Measurements from ENCODE around the gene PPM1F. TPM values are rescaled to one million over a fixed set of nuclear protein-coding genes. Genes with fewer than 3 reads are reported as not detected.

Gene PPM1F
- total RNA-seq, 1 donor from 2014 or later, result 26.2 TPM

DNA sequence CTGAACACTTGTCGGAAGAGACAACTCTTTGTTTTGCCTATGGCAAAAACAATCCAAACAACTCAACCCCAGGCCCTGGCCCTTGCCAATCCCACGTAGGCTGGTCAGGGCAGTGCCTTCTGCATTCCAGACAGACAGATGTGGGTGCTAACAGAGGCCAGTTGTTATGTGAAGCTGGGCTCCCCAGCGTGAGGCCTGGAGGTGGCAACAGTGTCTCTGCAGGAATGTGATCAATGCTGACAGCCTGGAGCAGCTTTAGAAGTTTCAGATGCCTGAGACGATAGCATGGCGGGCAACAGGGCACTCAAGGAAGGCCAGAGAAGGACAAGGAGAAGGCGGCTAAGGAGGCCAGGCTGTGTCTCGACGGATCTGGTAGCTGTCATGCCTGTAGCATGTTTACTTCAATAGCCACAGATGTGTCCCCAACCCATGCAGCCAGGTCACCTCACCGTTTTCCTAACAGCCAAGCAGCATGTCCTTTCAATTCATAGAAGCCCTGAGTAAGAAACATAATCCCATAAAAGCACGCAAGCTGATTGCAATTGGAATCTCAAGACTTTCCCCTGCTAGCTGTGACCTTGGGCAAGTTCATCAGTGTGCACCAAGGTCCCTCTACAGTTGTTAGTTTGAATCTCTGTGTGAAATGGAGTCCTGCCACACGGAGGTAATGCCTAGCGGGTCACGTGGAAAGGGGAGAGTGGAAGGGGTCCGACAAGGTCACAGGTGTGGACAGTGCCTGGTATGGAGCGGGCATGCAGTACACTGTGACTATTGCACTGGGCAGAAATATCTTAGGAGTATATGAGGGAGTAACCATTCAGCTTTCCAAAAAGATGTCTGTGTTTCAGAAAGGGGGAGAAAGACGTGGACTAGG is 14.2 kb upstream of the PPM1F start:
- Mint-ChIP-seq H3K4me3 (ENCODE audit: unreplicated experiment) (no peak overlapping the region), H3K27ac (ENCODE audit: unreplicated experiment) (no peak overlapping the region), H3K4me1 (ENCODE audit: low read depth) (no peaks in the 10 kb centered on the region), H3K9me3 (ENCODE audit: low read depth) (no peaks in the 10 kb centered on the region), H3K27me3 (ENCODE audit: low read depth) (no peaks in the 10 kb centered on the region), H3K36me3 (ENCODE audit: low read depth) (peaks cover 41% of the 10 kb centered on the region)
- DNase-seq (ENCODE audit: low spot score), result no peak
- TF ChIP-seq, protein P1, sequence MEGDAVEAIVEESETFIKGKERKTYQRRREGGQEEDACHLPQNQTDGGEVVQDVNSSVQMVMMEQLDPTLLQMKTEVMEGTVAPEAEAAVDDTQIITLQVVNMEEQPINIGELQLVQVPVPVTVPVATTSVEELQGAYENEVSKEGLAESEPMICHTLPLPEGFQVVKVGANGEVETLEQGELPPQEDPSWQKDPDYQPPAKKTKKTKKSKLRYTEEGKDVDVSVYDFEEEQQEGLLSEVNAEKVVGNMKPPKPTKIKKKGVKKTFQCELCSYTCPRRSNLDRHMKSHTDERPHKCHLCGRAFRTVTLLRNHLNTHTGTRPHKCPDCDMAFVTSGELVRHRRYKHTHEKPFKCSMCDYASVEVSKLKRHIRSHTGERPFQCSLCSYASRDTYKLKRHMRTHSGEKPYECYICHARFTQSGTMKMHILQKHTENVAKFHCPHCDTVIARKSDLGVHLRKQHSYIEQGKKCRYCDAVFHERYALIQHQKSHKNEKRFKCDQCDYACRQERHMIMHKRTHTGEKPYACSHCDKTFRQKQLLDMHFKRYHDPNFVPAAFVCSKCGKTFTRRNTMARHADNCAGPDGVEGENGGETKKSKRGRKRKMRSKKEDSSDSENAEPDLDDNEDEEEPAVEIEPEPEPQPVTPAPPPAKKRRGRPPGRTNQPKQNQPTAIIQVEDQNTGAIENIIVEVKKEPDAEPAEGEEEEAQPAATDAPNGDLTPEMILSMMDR (IDR thresholded peaks at IDR 0.05), result no peak

DNA sequence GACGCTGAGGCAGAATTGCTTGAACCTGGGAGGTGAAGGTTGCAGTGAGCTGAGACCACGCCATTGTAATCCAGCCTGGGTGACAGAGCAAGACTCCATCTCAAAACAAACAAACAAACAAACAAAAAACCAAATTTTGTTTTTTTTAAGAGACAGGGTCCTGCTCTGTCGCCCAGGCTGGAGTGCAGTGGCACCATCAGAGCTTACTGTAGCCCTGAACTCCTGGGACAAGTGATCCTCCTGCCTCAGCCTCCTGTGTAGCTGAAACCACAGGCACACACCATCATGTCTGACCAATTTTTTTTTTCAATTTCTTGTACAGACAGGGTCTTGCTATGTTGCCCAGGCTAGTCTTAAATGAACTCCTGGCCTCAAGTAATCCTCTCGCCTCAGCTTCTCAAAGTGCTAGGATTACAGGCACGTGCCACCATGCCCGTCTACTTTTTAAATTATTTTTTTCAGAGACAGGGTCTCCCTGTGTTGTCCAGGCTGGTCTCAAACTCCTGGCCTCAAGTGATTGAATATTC is 13.2 kb upstream of the PPM1F start:
- Mint-ChIP-seq H3K27ac (ENCODE audit: unreplicated experiment) (no peak overlapping the region), H3K36me3 (ENCODE audit: low read depth) (peaks cover 37% of the 10 kb centered on the region), H3K9me3 (ENCODE audit: low read depth) (no peaks in the 10 kb centered on the region), H3K4me3 (ENCODE audit: unreplicated experiment) (no peak overlapping the region), H3K27me3 (ENCODE audit: low read depth) (no peaks in the 10 kb centered on the region), H3K4me1 (ENCODE audit: low read depth) (no peaks in the 10 kb centered on the region)
- TF ChIP-seq, protein P1 (IDR thresholded peaks at IDR 0.05), result no peak
- DNase-seq (ENCODE audit: low spot score), result no peak

DNA sequence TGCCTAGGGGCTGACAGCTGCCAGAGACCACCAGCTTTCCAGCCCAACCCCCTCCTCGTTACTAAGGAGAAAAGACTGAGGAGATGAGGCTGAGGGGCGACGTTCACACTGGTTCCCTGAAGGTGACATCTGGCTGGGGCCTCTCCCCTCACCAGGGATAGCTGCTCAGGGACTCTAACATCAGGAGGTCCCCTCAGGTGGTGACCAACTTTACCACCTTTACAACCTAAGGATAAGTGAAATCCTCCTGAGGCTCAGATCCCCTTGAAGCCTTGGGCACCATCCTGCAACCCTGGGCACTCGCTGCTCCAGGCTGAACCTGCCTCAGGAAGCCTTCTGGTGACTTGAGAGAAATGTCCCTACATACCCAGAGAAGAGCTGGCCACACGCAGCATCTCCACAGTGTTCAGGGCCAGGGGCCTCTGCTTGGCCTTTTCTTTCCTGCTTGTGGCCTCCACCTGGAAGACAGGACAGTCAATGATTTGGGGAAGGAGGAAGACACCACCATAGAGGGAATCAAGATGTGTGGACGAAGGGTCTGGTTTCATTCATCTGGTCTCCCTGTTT is 12.4 kb upstream of the PPM1F start:
- Mint-ChIP-seq H3K27ac (ENCODE audit: unreplicated experiment) (no peak overlapping the region), H3K4me3 (ENCODE audit: unreplicated experiment) (no peak overlapping the region), H3K4me1 (ENCODE audit: low read depth) (no peaks in the 10 kb centered on the region), H3K9me3 (ENCODE audit: low read depth) (no peaks in the 10 kb centered on the region), H3K36me3 (ENCODE audit: low read depth) (peaks cover 33% of the 10 kb centered on the region), H3K27me3 (ENCODE audit: low read depth) (no peaks in the 10 kb centered on the region)
- TF ChIP-seq, protein P1 (IDR thresholded peaks at IDR 0.05), result no peak
- DNase-seq (ENCODE audit: low spot score), result no peak

DNA sequence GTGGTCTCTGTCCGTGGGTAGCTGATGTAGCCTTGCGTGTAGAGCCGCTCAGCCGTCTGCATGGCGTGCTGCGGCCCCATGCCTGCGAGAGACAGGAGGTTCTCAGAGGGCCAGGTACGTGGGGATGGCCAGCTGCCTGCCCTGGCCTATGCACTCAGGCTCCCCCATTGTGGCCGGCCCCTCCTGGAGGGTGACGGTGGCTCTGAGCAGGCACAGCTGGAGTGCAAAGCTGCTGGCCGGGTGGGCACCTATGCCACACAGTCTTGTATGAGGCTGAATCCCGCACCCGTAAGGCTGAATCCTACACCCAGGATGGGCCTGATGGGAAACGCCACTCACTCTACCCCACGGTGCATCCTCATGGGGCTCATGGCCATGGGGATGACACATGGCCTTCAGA is 11.6 kb upstream of the PPM1F start:
- Mint-ChIP-seq H3K27me3 (ENCODE audit: low read depth) (no peaks in the 10 kb centered on the region), H3K4me1 (ENCODE audit: low read depth) (no peaks in the 10 kb centered on the region), H3K4me3 (ENCODE audit: unreplicated experiment) (no peak overlapping the region), H3K36me3 (ENCODE audit: low read depth) (peaks cover 35% of the 10 kb centered on the region), H3K9me3 (ENCODE audit: low read depth) (no peaks in the 10 kb centered on the region), H3K27ac (ENCODE audit: unreplicated experiment) (no peak overlapping the region)
- no peak for DNase-seq (ENCODE audit: low spot score)
- TF ChIP-seq, protein P1 (IDR thresholded peaks at IDR 0.05), result no peak

DNA sequence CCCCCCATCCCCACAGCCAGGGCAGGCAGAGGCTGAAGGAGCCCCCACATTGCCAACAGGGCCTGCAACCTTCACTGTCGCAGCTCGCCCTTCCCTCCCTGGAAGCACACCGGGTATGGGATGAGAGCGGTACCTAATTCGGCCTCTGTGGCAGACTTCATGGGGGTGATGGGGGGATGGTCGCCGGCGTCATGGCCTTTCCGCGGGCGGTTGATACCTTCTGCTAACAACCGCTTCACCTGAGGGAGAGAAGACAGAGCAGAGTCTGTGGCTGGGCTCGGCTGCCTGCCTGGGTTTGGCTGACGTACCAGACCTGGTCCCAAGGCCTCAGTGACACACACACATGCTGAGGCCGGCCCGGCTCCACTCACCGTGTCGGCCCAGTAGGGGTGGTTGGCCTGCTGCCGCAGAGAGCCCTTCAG is 11.2 kb upstream of the PPM1F start:
- H3K36me3 Mint-ChIP-seq (ENCODE audit: low read depth), result peaks cover 33% of the 10 kb centered on the region
- no peaks in the 10 kb centered on the region for H3K9me3 Mint-ChIP-seq (ENCODE audit: low read depth)
- H3K27ac Mint-ChIP-seq (ENCODE audit: unreplicated experiment), result no peak overlapping the region
- no peaks in the 10 kb centered on the region for H3K4me1 Mint-ChIP-seq (ENCODE audit: low read depth)
- no peak for DNase-seq (ENCODE audit: low spot score)
- TF ChIP-seq, protein P1 (IDR thresholded peaks at IDR 0.05), result no peak
- H3K4me3 Mint-ChIP-seq (ENCODE audit: unreplicated experiment), result no peak overlapping the region
- no peaks in the 10 kb centered on the region for H3K27me3 Mint-ChIP-seq (ENCODE audit: low read depth)
